Neural crest cell (in vitro differentiated cells): ENCODE data around the gene RAB3IL1. TPM values are rescaled to one million over a fixed set of nuclear protein-coding genes. Genes with fewer than 3 reads are reported as not detected.

Experiments
- DNase-seq: peaks from one replicate; pipeline ENCODE4 v3.0.0; 2021; ENCODE audit warnings: low read depth, mixed read lengths, low spot score
- H3K27ac Mint-ChIP-seq: one replicate; pipeline ENCODE4 v1.8.0; 2021; ENCODE audit warnings: mild to moderate bottlenecking, mixed read lengths; ENCODE audit not compliant: unreplicated experiment
- H3K27me3 Mint-ChIP-seq: 2 replicates; pipeline ENCODE4 v1.8.0; 2021; ENCODE audit warnings: low read depth, mild to moderate bottlenecking, mixed read lengths
- H3K36me3 Mint-ChIP-seq: 2 replicates; pipeline ENCODE4 v1.8.0; 2021; ENCODE audit warnings: low read depth, mild to moderate bottlenecking, mixed read lengths
- H3K4me1 Mint-ChIP-seq: 2 replicates; pipeline ENCODE4 v1.8.0; 2021; ENCODE audit warnings: mixed read lengths
- H3K4me3 Mint-ChIP-seq: one replicate; pipeline ENCODE4 v1.8.0; 2021; ENCODE audit warnings: mild to moderate bottlenecking, mixed read lengths
- H3K9me3 Mint-ChIP-seq: 2 replicates; pipeline ENCODE4 v1.8.0; 2021; ENCODE audit warnings: mixed read lengths
- total RNA-seq: library from RNA; stranded (reverse); gene quantifications from 2 replicates; pipeline ENCODE4 v1.2.1, GENCODE V29; 2021
- TF ChIP-seq, protein P1 (sequence below): fragments of 200-600 bp; sonication (generic); conservative IDR thresholded peaks from 2 replicates; pipeline ENCODE4 v1.5.0; 2021; ENCODE audit warnings: antibody characterized with exemption, mild to moderate bottlenecking

Gene RAB3IL1
- total RNA-seq, 1 donor from 2014 or later = 3.4 TPM

DNA sequence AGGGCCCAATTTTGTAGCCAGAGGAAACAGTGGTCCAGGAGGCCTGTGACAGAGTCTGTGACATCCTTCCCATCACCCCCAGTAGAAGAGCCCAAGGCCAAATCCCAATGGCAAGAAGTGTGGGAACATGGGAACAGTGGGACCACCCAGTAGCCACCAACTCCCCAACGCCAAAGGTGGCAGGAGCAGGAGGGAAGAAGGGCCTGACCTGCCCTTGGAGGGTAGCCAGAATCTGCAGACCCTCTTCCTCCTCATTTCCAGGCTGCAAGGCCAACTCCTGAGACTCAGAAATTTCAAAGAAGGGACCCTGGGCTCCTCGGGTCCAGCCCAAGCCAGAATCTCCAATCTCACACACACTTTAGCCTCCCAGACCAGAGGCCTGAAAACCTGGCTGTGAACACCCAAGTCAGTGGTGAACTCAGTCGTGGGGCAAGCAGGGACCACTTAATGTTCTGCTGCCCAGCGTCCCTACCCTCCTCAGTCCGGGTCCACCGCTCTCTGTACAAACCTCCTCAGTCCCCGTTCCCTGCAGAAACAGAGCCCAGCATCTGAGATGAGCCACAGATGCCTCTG is 6.2 kb downstream of the RAB3IL1 start:
- Mint-ChIP-seq H3K4me3 (no peak overlapping the region), H3K36me3 (no peaks in the 10 kb centered on the region), H3K9me3 (no peaks in the 10 kb centered on the region), H3K4me1 (no peaks in the 10 kb centered on the region), H3K27me3 (peaks cover 25% of the 10 kb centered on the region), H3K27ac (no peak overlapping the region)
- TF ChIP-seq, protein P1, sequence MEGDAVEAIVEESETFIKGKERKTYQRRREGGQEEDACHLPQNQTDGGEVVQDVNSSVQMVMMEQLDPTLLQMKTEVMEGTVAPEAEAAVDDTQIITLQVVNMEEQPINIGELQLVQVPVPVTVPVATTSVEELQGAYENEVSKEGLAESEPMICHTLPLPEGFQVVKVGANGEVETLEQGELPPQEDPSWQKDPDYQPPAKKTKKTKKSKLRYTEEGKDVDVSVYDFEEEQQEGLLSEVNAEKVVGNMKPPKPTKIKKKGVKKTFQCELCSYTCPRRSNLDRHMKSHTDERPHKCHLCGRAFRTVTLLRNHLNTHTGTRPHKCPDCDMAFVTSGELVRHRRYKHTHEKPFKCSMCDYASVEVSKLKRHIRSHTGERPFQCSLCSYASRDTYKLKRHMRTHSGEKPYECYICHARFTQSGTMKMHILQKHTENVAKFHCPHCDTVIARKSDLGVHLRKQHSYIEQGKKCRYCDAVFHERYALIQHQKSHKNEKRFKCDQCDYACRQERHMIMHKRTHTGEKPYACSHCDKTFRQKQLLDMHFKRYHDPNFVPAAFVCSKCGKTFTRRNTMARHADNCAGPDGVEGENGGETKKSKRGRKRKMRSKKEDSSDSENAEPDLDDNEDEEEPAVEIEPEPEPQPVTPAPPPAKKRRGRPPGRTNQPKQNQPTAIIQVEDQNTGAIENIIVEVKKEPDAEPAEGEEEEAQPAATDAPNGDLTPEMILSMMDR = no peak
- no peak for DNase-seq

DNA sequence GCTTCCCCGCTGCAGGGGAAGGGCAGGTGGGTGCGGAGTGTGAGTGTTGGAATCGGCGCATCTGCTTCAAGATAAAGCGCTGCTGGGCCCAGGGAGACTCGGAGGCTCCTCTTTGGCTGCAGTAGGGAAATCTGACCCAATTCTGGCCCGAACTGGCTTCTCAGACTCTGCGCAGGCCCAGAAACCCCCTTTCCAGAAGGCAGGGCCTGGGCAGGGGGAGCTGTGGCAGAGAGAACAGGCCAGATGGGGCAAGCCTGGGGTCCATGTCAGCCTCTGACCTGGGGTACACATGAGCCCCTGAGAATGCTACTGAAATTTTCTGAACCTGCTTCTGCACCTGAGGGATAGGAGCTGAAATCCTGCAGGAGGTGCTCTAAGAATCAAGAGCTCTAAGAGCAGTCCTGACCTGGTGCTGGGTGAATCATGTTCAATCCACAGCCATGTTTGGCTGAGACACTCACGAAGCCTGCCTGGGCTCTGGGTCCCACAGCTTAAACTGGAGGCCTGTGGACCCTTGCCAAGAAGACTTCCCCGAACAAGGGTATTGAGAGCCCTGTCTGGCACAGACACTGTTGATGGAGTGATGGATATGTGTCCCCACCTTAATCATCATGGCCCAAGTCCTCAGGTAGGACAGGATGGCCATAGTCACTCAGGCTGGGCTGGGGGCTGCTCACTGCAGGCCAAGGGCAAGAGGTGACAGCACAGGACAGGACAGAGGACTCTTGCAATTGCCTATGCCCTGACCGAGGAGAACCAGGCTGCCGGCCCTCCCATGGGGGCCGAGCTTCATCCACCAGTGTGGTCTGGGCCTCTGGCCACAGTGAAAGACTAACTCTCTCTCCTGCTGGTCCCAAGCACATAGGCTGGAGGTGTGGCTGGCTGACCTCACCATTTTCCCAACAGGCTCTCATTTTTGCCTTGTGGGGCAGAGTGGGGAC is 6.9 kb downstream of the RAB3IL1 start:
- TF ChIP-seq, protein P1 = no peak
- H3K36me3 Mint-ChIP-seq = no peaks in the 10 kb centered on the region
- H3K27ac Mint-ChIP-seq = no peak overlapping the region
- no peak for DNase-seq
- peaks cover 18% of the 10 kb centered on the region for H3K27me3 Mint-ChIP-seq
- H3K4me1 Mint-ChIP-seq = no peaks in the 10 kb centered on the region
- H3K4me3 Mint-ChIP-seq = no peak overlapping the region
- no peaks in the 10 kb centered on the region for H3K9me3 Mint-ChIP-seq

DNA sequence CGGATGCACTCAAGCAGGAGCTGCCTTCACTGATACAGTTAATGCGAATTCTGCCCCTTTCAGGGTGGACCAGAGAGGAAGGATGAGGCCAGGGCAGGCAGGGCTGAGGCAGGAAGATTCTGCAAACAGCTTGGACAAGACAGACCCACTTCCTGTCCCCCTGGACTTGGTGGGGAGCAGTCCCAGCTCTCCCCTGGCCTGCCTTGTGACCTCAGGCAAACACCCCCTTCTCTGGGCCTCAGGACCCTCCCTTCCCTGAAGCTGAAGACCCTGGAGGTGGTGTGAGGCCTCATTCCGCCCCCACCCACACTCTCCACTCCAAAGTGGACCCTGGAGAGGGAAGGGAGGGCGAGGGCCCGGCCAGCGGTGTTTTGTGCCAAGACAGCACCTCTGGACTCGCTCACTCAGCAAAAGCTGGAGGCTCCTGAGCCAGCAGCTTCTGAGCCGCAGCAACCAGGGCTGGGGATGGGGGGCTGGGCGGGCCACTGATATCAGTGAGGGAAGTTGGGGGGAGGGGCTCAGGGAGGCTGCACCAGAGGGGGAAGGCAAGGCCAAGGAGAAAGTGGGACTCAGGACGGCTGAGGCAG is 8.5 kb downstream of the RAB3IL1 start:
- H3K4me3 Mint-ChIP-seq = no peak overlapping the region
- no peaks in the 10 kb centered on the region for H3K9me3 Mint-ChIP-seq
- no peaks in the 10 kb centered on the region for H3K36me3 Mint-ChIP-seq
- no peak for DNase-seq
- no peak overlapping the region for H3K27ac Mint-ChIP-seq
- H3K27me3 Mint-ChIP-seq = peaks cover 8% of the 10 kb centered on the region
- H3K4me1 Mint-ChIP-seq = no peaks in the 10 kb centered on the region
- TF ChIP-seq, protein P1 = no peak

- Mint-ChIP-seq H3K36me3 (no peaks in the 10 kb centered on the region), H3K27me3 (peaks cover 5% of the 10 kb centered on the region), H3K4me1 (no peaks in the 10 kb centered on the region), H3K27ac (no peak overlapping the region), H3K4me3 (no peak overlapping the region), H3K9me3 (no peaks in the 10 kb centered on the region)
- TF ChIP-seq, protein P1 = no peak
- no peak for DNase-seq
Measured at GRCh38 chr11:61907871-61908729, 9.3 kb downstream of the RAB3IL1 start.

DNA sequence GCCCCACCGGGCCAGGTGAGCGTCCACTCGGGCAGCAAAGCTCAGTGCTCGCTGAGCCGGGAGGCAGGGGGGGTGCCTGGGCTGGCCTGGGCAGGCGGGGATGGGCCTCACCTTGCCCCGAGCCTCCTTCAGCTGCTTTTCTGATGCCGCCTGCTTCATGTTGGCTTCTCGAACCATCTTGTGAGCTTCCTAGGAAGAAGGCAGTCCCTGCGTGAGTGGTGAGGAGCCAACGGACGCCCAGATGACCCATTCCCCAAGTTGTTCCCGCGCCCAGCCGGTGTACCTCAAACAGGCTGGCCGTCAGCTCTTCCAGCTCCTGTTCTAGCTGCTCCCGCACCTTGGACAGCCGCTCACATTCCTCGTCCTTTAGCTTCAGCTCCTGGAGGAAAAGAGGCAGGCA is 10.1 kb downstream of the RAB3IL1 start:
- H3K27ac Mint-ChIP-seq = no peak overlapping the region
- no peak overlapping the region for H3K4me3 Mint-ChIP-seq
- TF ChIP-seq, protein P1 = no peak
- H3K36me3 Mint-ChIP-seq = no peaks in the 10 kb centered on the region
- H3K4me1 Mint-ChIP-seq = no peaks in the 10 kb centered on the region
- peaks cover 3% of the 10 kb centered on the region for H3K27me3 Mint-ChIP-seq
- no peaks in the 10 kb centered on the region for H3K9me3 Mint-ChIP-seq
- DNase-seq = no peak
